ENCODE measurements around the gene SAMD15. TPM values are rescaled to one million over a fixed set of nuclear protein-coding genes. Genes with fewer than 3 reads are reported as not detected.

The SAMD15 gene
- total and polyA plus RNA-seq, 7 donors: 0.16 to 0.55 (median 0.31) TPM; not detected in 1

DNA sequence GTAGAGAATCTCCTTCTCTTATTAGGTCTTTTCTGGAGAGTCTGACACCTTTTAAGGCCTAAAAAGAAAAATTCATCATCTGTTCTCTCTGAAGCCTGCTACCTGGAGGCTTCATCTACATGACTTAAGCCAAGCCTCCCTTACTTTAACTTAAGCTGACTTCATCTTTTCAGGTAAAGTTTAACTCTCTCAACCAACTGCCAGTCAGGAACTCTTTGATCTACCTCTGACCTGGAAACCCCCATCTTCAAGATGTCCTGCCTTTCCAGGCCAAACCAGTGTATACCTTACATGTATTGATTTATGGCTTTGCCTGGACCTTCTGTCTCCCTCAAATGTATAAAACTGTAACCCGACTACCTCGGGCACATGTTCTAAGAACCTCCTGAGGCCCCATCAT, 38.9 kb upstream of the SAMD15 start:
- no peaks in the 10 kb centered on the region for H3K9me3 ChIP-seq
- intact Hi-C loops (cut with DNase I): no loop called here
- no peaks in the 10 kb centered on the region for H3K27me3 ChIP-seq
- no peak overlapping the region for H3K4me3 ChIP-seq
- no peak for TF ChIP-seq EP300 (IDR thresholded peaks at IDR 0.05)
- no peak for TF ChIP-seq POLR2AphosphoS5 (IDR thresholded peaks at IDR 0.05)
- TF ChIP-seq POLR2A (IDR thresholded peaks at IDR 0.05): no peak
- TF ChIP-seq, protein P1, sequence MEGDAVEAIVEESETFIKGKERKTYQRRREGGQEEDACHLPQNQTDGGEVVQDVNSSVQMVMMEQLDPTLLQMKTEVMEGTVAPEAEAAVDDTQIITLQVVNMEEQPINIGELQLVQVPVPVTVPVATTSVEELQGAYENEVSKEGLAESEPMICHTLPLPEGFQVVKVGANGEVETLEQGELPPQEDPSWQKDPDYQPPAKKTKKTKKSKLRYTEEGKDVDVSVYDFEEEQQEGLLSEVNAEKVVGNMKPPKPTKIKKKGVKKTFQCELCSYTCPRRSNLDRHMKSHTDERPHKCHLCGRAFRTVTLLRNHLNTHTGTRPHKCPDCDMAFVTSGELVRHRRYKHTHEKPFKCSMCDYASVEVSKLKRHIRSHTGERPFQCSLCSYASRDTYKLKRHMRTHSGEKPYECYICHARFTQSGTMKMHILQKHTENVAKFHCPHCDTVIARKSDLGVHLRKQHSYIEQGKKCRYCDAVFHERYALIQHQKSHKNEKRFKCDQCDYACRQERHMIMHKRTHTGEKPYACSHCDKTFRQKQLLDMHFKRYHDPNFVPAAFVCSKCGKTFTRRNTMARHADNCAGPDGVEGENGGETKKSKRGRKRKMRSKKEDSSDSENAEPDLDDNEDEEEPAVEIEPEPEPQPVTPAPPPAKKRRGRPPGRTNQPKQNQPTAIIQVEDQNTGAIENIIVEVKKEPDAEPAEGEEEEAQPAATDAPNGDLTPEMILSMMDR (IDR thresholded peaks at IDR 0.05): no peak
- peaks cover 0 to 43% (median 12%) of the 10 kb centered on the region in 4 donors for H3K36me3 ChIP-seq
- no peak for DNase-seq
- no peaks in the 10 kb centered on the region for H3K4me1 ChIP-seq
- 77 to 90% methylated on average over 2 of the region's 2 CpGs for WGBS, 2 donors
- no peak overlapping the region for H3K27ac ChIP-seq

DNA sequence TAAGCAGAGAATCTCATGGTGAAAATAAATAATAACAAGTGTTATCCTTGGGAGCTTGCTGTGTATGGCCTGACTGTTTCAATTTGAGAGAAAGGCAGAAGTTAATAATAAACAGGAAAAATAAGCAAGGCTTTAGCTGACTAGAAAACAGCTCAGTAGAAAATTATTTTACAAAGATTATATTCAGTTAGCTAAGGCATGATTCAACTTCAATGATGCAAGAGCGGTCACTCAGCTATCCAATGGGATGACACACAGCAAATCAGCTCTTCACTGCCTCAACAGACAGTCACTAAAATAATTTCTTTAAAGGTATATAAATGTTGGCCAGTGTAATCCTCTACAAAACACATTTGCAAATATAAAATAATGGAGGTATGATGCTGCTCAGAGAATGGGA, 37.8 kb upstream of the SAMD15 start:
- no peak overlapping the region for H3K4me3 ChIP-seq
- no peaks in the 10 kb centered on the region for H3K9me3 ChIP-seq
- no peak for DNase-seq
- 100% methylated on average over 1 of the region's 1 CpG for WGBS, 2 donors
- H3K4me1 ChIP-seq: no peaks in the 10 kb centered on the region
- no peak overlapping the region for H3K27ac ChIP-seq
- H3K27me3 ChIP-seq: no peaks in the 10 kb centered on the region
- H3K36me3 ChIP-seq: peaks cover 0 to 49% (median 13%) of the 10 kb centered on the region in 4 donors
- TF ChIP-seq POLR2A (IDR thresholded peaks at IDR 0.05) (no peak), POLR2AphosphoS5 (IDR thresholded peaks at IDR 0.05) (no peak)
- TF ChIP-seq, protein P1 (IDR thresholded peaks at IDR 0.05): no peak
- intact Hi-C loops (cut with DNase I): no loop called here

DNA sequence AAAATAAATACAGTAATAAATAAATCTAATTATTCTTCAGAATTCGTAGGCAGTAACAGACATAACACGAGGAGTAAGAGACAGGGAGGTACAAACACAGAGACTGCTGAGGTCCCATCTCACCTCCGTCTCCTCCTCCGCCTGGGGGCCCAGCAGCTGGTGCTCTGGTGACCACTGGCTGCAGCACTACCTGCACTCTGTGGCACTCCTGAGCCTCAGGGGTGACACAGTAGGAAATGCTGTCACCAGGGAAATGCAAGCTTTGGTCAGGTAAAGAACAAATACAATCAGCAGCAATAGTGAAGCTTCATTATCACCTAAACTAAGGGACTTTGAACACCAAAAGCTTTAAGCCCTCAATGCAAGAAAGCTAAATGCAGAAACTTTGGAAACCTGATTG, 36.8 kb upstream of the SAMD15 start:
- H3K36me3 ChIP-seq: peaks cover 0 to 49% (median 13%) of the 10 kb centered on the region in 4 donors
- intact Hi-C loops (cut with DNase I): no loop called here
- no peak for TF ChIP-seq POLR2AphosphoS5 (IDR thresholded peaks at IDR 0.05)
- TF ChIP-seq POLR2A (IDR thresholded peaks at IDR 0.05): no peak
- no peak for TF ChIP-seq EP300 (IDR thresholded peaks at IDR 0.05)
- TF ChIP-seq, protein P1 (IDR thresholded peaks at IDR 0.05): no peak
- H3K9me3 ChIP-seq: no peaks in the 10 kb centered on the region
- H3K4me3 ChIP-seq: no peak overlapping the region
- WGBS, 2 donors: 84 to 93% methylated on average over 4 of the region's 4 CpGs
- H3K27ac ChIP-seq: no peak overlapping the region
- no peak for DNase-seq
- no peaks in the 10 kb centered on the region for H3K4me1 ChIP-seq
- no peaks in the 10 kb centered on the region for H3K27me3 ChIP-seq

DNA sequence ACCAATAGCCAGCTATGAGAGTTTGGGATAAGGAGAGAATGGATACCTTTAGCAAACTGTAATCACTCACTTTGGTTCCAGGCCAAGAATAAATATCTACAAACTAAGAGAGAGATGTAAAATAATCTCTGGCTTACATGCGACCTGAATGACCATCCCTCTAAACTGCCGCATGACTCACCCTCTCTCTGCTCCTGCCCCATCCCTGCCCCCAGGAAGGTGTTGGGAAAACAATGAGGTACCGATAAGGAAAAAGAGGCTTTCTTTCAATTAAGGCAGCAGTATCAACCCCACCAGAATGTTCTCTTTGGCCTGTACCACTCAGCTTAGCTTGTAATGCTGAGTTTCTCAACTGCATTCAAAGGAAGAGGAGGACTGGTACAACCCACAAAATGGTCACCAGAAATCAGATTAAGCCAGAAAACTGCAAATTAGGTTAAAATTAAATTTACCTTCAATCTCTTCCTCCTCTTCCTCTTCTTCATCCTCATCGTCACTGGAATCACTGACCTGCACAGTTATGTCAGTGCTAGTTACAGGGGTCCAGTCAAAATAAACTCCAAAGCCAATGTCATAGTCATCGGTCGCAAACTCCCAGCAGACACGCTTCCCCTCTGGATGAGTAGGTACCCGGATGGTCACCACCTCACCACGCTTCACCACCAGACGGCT, 34.3 kb upstream of the SAMD15 start:
- intact Hi-C loops (cut with DNase I): no loop called here
- no peak for DNase-seq
- TF ChIP-seq POLR2A (IDR thresholded peaks at IDR 0.05) (no peak), EP300 (IDR thresholded peaks at IDR 0.05) (no peak), POLR2AphosphoS5 (IDR thresholded peaks at IDR 0.05) (no peak)
- TF ChIP-seq, protein P1 (IDR thresholded peaks at IDR 0.05): no peak
- no peak overlapping the region for H3K4me3 ChIP-seq
- no peaks in the 10 kb centered on the region for H3K27me3 ChIP-seq
- H3K4me1 ChIP-seq: no peaks in the 10 kb centered on the region
- 92 to 94% methylated on average over 10 of the region's 10 CpGs for WGBS, 2 donors
- no peaks in the 10 kb centered on the region for H3K9me3 ChIP-seq
- peaks cover 0 to 49% (median 13%) of the 10 kb centered on the region in 4 donors for H3K36me3 ChIP-seq
- H3K27ac ChIP-seq: no peak overlapping the region

DNA sequence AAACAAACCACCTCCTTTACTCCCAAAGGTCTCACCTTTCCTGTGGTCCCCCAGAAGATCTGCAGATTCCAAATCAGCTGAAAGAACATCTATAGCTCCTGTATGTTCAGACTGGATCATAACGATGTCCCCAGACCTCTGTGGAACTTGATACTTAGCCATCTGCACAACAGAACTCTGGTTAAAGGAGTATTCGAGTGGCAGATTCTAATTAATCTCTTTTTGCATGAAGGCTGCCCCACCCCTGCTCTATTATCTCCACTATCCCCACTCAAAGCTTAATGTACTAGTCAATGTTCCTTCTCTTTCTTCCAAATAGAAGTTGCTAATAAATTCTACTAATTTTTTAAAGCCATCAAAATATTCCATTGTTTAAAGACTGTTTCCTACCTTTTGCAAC, 33.5 kb upstream of the SAMD15 start:
- Histone ChIP-seq H3K4me3 (no peak overlapping the region), H3K27ac (no peak overlapping the region), H3K36me3 (peaks cover 0 to 49% (median 13%) of the 10 kb centered on the region in 4 donors), H3K4me1 (no peaks in the 10 kb centered on the region), H3K27me3 (no peaks in the 10 kb centered on the region), H3K9me3 (no peaks in the 10 kb centered on the region)
- DNase-seq: no peak
- intact Hi-C loops (cut with DNase I): no loop called here
- no peak for TF ChIP-seq POLR2A (IDR thresholded peaks at IDR 0.05)
- no peak for TF ChIP-seq POLR2AphosphoS5 (IDR thresholded peaks at IDR 0.05)
- TF ChIP-seq, protein P1 (IDR thresholded peaks at IDR 0.05): no peak
- no peak for TF ChIP-seq EP300 (IDR thresholded peaks at IDR 0.05)
- 90 to 93% methylated on average over 2 of the region's 2 CpGs for WGBS, 2 donors

Measured in sigmoid colon (tissue), 7 donors.